Lower leg skin (tissue), 3 donors: ENCODE results near the gene AFDN.

Source experiments
- CTCF ChIP-seq, 3 donors: fragments of 450-650 bp; IDR thresholded peaks; one replicate each; pipeline ENCODE4 v1.5.1; 2016; ENCODE audit warnings: antibody characterized with exemption in 3 of 3, mild to moderate bottlenecking in 3 of 3, moderate library complexity in 2 of 3
- POLR2A ChIP-seq, 2 donors: fragments of 450-650 bp; IDR thresholded peaks; one replicate each; pipeline ENCODE4 v1.6.1; 2016 to 2017; ENCODE audit warnings: antibody characterized with exemption in 2 of 2, mild to moderate bottlenecking in 1 of 2, moderate library complexity in 1 of 2

DNA sequence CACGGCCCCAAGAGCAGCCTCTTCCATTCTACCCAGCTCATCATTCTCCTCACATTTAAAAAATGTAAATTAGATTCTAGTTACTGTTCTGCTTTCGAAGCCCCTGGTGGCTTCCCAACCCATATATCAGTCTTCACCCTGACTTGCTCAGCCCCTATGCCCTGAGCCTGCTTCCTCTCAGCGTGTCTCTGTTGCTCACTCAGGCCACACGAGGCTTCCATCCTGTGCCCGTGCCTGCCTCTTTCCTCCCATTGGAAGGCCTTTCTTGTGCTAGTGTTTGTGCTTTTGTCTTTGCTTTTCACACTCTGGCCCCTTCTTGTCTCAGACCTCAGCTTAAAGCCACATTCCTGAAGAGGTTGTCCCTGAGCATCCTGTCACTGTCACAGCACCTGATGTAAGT is 78.1 kb downstream of the AFDN start:
- TF ChIP-seq CTCF (IDR thresholded peaks at IDR 0.05) (no peak), POLR2A (IDR thresholded peaks at IDR 0.05) (no peak)
